GM10847 (cell line): ENCODE measurements around the gene ULK1.

Experiments used
- POLR2A ChIP-seq: IDR thresholded peaks from 2 replicates; pipeline ENCODE4 v1.6.1; 2011; ENCODE audit not compliant: insufficient read length; ENCODE audit errors: extremely low read depth

ULK1 gene

DNA sequence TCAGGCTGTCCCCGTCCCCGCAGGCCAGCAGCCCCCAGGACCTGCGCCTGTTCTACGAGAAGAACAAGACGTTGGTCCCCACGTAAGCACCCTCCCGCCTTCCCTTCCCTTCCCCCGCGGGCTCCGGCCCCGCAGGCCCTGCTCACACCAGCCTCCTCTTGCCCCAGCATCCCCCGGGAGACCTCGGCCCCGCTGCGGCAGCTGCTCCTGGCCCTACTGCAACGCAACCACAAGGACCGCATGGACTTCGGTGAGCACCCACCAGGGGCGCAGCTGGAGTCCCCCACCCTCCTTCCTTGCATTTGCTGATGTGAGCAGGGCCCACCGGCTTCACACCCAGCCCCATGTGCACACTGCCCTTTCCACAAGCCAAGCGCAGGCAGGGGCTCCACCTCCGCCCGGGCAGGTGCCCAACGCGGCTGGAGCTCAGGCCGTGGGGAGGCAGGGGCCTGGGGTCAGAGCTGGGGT, 15.4 kb downstream of the ULK1 start:
- TF ChIP-seq POLR2A, result no peak

DNA sequence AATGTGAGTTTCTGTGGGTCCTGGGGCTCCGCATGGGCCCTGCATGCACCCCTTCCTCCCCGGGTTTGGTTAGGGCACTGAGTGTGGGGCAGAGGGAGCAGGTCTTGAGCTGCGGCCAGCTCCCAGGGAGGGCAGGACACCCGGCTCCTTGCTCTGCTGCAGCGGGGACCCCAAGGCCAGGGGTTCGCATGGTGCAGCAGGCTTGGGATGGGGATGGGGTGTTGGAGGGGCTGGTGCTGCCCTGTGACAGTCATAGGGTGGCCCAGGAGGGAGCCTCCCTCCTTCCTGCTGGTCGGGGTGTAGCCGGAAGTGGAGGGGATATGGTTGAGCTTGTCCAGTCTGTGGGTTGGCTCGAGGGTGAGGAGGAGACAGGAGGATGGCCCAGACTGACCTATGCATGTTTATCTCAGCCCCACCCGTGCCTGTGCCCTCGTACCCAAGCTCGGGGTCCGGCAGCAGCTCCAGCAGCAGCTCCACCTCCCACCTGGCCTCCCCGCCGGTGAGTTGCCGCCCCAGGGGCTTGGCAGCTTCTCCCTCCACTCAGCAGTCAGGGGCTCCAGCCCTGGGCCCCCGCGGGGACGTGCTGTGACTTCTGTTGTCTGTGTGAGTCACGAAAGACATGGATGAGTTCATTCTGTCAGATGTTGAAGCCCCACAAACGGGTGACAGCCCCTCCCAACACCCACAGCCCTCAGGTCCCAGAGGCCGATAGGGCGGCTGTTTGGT, 16.0 kb downstream of the ULK1 start:
- no peak for TF ChIP-seq POLR2A

GRCh38 chr12:131911028-131911650, 16.7 kb downstream of the ULK1 start:
- TF ChIP-seq POLR2A, result no peak

DNA sequence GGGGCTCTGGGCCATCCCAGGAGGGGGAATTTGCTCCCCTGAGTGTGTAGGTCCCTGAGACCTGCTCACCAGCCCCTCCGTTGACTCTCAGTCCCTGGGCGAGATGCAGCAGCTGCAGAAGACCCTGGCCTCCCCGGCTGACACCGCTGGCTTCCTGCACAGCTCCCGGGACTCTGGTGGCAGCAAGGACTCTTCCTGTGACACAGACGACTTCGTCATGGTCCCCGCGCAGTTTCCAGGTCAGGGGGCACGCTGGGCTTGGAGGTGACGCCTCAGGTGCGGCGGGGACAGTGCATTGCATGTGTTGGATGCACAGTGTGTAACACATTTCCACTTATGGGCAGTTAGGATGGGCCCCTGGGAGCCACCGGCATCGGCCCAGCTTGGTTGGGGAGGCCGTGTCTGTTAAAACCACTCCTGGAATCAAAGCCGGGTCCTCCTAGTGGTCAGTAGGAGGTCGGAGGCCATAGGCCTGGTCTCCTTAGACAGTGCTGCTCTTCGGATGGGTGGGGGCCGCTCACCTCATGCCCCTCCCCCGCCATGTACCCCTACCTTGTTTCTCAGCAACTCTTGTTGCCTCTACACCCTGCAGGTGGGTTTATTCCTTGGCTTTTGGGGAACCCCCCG, 17.5 kb downstream of the ULK1 start:
- no peak for TF ChIP-seq POLR2A

DNA sequence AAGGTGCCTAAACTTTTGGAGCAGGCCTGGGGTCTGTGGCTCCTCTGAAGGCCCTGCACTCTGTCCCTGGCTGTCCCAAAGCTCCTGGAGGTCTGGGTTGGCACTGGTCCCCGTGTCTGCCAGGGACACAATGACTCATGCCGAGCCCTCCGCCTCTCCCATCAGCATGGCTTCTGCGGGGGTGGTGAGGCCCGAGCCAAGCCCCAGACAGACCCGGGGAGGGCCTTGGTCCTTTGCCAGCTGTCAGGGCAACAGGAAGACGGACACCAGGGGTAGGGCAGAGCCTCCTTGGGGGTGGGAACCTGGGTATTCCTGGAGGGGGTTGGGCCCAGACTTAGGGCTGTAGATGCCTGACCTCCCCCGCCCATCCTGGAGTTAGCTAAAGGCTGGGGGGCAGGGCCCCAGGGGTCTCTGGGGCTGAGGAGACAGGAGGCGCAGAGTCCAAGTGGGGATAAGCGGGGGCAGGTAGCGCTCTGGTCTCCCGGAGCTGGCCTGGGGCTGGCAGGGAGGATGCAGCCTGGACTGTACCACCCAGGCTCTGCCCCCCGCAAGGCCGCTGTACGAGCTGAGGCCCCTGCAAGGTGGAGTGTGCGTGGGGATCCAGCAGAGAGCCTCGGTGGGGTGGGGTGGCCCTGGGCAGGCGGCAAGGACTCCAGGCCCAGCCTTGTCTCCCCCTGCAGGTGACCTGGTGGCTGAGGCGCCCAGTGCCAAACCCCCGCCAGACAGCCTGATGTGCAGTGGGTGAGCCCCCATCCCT, 18.3 kb downstream of the ULK1 start:
- TF ChIP-seq POLR2A, result no peak

DNA sequence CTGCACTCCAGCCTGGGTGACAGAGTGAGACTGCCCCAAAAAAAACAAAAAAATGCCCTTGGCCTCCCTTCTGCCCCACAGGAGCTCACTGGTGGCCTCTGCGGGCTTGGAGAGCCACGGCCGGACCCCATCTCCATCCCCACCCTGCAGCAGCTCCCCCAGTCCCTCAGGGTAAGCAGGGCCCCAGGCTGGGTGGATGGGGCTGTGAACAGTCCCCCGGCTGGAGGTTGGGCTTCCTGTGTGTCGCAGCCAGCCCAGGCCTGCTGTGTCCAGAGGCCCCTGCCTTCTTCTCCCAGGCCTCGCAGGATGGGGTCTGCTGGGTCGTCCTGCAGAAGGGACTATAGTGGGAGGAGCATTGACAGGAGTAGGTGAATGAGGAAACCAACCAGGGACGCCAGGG, 19.2 kb downstream of the ULK1 start:
- TF ChIP-seq POLR2A, result no peak

- no peak for TF ChIP-seq POLR2A
These were observed 19.8 kb downstream of the ULK1 start for GRCh38 chr12:131914179-131914702.

GRCh38 chr12:131915000-131915689, 20.7 kb downstream of the ULK1 start:
- no peak for TF ChIP-seq POLR2A

DNA sequence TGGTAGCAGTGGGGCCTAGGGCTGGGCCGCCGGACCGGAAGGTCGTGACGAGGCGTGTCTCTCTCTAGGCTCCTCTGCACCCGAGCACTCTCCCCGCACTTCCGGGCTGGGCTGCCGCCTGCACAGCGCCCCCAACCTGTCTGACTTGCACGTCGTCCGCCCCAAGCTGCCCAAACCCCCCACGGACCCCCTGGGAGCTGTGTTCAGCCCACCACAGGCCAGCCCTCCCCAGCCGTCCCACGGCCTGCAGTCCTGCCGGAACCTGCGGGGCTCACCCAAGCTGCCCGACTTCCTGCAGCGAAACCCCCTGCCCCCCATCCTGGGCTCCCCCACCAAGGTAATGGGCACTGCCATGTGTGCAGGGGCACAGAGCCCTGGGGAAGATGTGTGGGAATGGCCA, 21.4 kb downstream of the ULK1 start:
- no peak for TF ChIP-seq POLR2A

GRCh38 chr12:131916306-131917138, 22.1 kb downstream of the ULK1 start:
- TF ChIP-seq POLR2A, result no peak

DNA sequence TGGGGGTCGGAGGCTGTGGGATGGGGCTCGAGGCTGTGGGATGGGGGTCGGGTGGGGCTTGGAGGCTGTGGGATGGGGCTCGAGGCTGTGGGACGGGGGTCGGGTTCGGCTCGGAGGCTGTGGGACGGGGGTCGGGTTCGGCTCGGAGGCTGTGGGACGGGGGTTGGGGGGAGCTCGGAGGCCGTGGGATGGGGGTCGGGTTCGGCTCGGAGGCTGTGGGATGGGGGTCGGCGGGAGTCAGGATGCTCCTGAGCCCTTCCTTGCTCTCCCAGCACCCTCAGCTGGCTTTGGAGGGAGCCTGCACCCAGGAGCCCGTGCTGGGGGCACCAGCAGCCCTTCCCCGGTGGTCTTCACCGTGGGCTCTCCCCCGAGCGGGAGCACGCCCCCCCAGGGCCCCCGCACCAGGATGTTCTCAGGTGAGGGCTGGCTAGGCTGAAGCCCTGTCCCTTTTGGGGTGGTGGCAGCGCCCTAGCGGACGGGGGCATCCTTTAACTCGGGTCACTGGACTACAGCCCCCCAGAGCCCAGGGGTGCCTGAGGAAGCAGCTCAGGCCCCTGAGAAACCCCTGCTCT, 22.8 kb downstream of the ULK1 start:
- TF ChIP-seq POLR2A, result no peak

GRCh38 chr12:131917711-131918306, 23.4 kb downstream of the ULK1 start:
- no peak for TF ChIP-seq POLR2A
